GM06990 (cell line): ENCODE results near the gene STK40.
A peak's percentile ranks its signal among the peaks of the same experiment; 100 is the strongest.

Source experiments
- DNase-seq: peaks from one replicate; pipeline ENCODE4 v3.0.0-alpha.2; 2011; ENCODE audit not compliant: insufficient read length; ENCODE audit errors: extremely low read depth
- H3K27me3 ChIP-seq: replicated peaks from 2 replicates; pipeline ENCODE4 v1.6.0; 2011; ENCODE audit warnings: low read length; ENCODE audit not compliant: control insufficient read depth, insufficient read depth
- H3K36me3 ChIP-seq: 2 replicates; pipeline ENCODE4 v1.5.1; 2011; ENCODE audit warnings: low read length; ENCODE audit not compliant: control insufficient read depth, insufficient read depth
- H3K4me3 ChIP-seq: replicated peaks from 2 replicates; pipeline ENCODE4 v1.5.1; 2011; ENCODE audit warnings: low read depth, mild to moderate bottlenecking, control low read depth, low read length
- CTCF ChIP-seq: IDR thresholded peaks from 2 replicates; pipeline ENCODE4 v1.5.1; 2011; ENCODE audit warnings: low read length, control low read depth, mild to moderate bottlenecking, inconsistent platforms; ENCODE audit not compliant: insufficient read depth, poor library complexity, severe bottlenecking

Gene STK40

GRCh38 chr1:36386265-36387140 lies 779 bp upstream of the STK40 start:
- Histone ChIP-seq H3K36me3 (no peaks in the 10 kb centered on the region; the same call in none of the 2 replicates), H3K27me3 (no peaks in the 10 kb centered on the region), H3K4me3 (peak overlapping the region; percentile 59)
- TF ChIP-seq CTCF = peak; percentile 8
- DNase-seq = peak; percentile 84

DNA sequence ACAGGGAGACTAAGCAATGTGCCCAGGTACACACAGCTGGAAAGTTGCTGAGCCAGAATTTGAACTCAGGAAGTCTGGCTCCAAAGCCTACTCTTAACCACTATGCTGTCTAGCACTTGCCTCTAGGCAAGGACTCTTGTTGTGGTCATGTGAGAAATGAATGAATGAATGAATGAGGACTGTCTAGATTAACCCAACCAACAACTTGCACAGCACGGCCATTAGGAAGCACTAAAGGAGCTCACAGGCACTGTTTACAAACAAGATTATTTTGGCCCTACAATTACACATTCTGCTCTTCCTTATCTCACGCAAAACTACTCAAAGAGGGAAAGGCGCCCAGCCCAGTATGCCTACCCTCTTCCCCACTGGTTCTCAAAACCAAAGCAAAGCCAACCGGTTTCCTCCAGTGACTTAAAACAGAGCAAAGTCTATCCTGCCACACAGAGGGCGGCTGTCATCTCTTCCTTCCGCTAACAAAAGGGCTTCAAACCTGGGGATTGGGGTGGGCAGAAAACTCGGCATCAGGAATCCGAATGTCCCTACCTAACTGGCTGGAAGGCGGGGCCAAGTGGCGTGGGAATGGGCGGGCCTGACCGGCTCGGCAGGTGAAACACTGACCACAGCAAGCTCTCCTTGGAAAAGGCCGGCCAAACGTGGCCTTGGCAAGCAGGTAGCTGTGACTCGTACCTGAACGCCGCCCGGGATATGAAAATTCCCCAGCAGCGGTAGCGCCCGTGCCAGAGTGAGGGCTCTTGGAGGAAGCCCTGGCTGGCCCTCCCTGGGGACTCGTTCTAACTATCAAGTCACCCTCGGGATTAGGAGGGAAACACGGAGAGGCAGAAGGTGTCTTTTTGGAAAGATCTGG lies 948 bp downstream of the STK40 start:
- H3K36me3 ChIP-seq = peaks cover 4% of the 10 kb centered on the region
- peak overlapping the region; percentile 80 for H3K4me3 ChIP-seq
- H3K27me3 ChIP-seq = no peaks in the 10 kb centered on the region
- no peak for TF ChIP-seq CTCF
- no peak for DNase-seq

- Histone ChIP-seq H3K4me3 (no peak overlapping the region), H3K36me3 (peaks cover 4% of the 10 kb centered on the region; the same call in 1 of the 2 replicates), H3K27me3 (no peaks in the 10 kb centered on the region)
- TF ChIP-seq CTCF = no peak
- DNase-seq = no peak
Observed at GRCh38 chr1:36383240-36383639, 2.5 kb downstream of the STK40 start.

DNA sequence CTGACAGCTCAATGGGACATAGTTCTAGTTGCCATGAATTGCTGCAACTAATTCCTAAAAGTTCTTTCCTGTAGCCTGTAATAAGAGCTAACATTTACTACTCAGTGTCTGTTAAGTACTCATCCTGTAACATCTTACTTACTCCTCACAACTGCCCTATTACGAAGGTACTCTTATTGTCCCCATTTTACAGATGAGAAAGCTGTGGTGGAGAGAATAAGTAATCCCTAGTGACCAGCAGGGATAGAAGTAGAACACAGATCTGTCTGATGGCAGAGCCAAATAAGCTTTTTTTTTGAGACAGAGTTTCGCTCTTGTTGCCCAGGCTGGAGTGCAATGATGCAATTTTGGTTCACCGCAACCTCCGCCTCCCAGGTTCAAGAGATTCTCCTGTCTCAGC lies 3.1 kb downstream of the STK40 start:
- Histone ChIP-seq H3K4me3 (no peak overlapping the region), H3K36me3 (peaks cover 4% of the 10 kb centered on the region; the same call in 1 of the 2 replicates), H3K27me3 (no peaks in the 10 kb centered on the region)
- DNase-seq = no peak
- TF ChIP-seq CTCF = no peak

DNA sequence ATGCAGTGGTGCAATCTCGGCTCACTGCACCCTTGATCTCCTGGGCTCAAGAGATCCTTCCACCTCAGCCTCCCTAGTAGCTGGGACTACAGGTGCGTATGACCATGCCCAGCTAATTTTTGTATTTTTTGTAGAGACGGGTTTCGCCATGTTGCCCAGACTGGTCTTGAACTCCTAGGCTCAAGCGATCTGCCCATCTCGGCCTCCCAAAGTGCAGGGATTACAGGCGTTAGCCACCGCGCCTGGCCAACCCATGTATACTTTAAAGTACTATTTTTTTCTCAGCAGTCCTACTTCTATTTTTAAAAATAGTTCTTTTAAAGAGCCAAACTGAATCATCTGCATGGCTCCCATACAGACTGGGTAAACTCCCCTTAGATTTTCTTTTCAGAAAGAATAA lies 3.5 kb downstream of the STK40 start:
- no peak for TF ChIP-seq CTCF
- H3K27me3 ChIP-seq = no peaks in the 10 kb centered on the region
- H3K36me3 ChIP-seq = peaks cover 4% of the 10 kb centered on the region; the same call in 1 of the 2 replicates
- no peak overlapping the region for H3K4me3 ChIP-seq
- no peak for DNase-seq
